Progenitor cell of endocrine pancreas (in vitro differentiated cells): ENCODE data around the gene MANSC1. TPM values are rescaled to one million over a fixed set of nuclear protein-coding genes. Genes with fewer than 3 reads are reported as not detected.
A peak's percentile ranks its signal among the peaks of the same experiment; 100 is the strongest.

Source experiments
- DNase-seq: peaks from one replicate; pipeline ENCODE4 v3.0.0; 2021; ENCODE audit warnings: low spot score; ENCODE audit not compliant: unreplicated experiment
- H3K27ac Mint-ChIP-seq: 2 replicates; pipeline ENCODE4 v1.8.0; 2021; ENCODE audit warnings: mild to moderate bottlenecking, moderate library complexity, mixed read lengths
- H3K27me3 Mint-ChIP-seq: 2 replicates; pipeline ENCODE4 v1.8.0; 2021; ENCODE audit warnings: mixed read lengths
- H3K36me3 Mint-ChIP-seq: 2 replicates; pipeline ENCODE4 v1.8.0; 2022; ENCODE audit warnings: mixed read lengths; ENCODE audit not compliant: insufficient read depth
- H3K4me1 Mint-ChIP-seq: 2 replicates; pipeline ENCODE4 v1.8.0; 2021; ENCODE audit warnings: low read depth, mixed read lengths
- H3K4me3 Mint-ChIP-seq: 2 replicates; pipeline ENCODE4 v1.8.0; 2021; ENCODE audit warnings: low read depth, mild to moderate bottlenecking, moderate library complexity, mixed read lengths
- H3K9me3 Mint-ChIP-seq: 2 replicates; pipeline ENCODE4 v1.8.0; 2021; ENCODE audit warnings: low read depth, mixed read lengths
- total RNA-seq: library from RNA; stranded (reverse); gene quantifications from 2 replicates; pipeline ENCODE4 v1.2.1, GENCODE V29; 2021
- TF ChIP-seq, protein P1 (sequence below): fragments of 200-600 bp; sonication (generic); IDR thresholded peaks from one replicate; pipeline ENCODE4 v1.5.0; 2021; ENCODE audit warnings: antibody characterized with exemption, mild to moderate bottlenecking; ENCODE audit not compliant: unreplicated experiment

The MANSC1 gene
- total RNA-seq, 1 donor from 2014 or later, result 30.7 TPM

GRCh38 chr12:12372946-12373722, 23.1 kb upstream of the MANSC1 start:
- Mint-ChIP-seq H3K4me3 (no peak overlapping the region), H3K9me3 (no peaks in the 10 kb centered on the region), H3K27ac (peak overlapping the region; percentile 17), H3K27me3 (no peaks in the 10 kb centered on the region), H3K4me1 (no peaks in the 10 kb centered on the region), H3K36me3 (peaks cover 4% of the 10 kb centered on the region)
- DNase-seq, result no peak
- TF ChIP-seq, protein P1, sequence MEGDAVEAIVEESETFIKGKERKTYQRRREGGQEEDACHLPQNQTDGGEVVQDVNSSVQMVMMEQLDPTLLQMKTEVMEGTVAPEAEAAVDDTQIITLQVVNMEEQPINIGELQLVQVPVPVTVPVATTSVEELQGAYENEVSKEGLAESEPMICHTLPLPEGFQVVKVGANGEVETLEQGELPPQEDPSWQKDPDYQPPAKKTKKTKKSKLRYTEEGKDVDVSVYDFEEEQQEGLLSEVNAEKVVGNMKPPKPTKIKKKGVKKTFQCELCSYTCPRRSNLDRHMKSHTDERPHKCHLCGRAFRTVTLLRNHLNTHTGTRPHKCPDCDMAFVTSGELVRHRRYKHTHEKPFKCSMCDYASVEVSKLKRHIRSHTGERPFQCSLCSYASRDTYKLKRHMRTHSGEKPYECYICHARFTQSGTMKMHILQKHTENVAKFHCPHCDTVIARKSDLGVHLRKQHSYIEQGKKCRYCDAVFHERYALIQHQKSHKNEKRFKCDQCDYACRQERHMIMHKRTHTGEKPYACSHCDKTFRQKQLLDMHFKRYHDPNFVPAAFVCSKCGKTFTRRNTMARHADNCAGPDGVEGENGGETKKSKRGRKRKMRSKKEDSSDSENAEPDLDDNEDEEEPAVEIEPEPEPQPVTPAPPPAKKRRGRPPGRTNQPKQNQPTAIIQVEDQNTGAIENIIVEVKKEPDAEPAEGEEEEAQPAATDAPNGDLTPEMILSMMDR, result no peak

- DNase-seq, result no peak
- no peaks in the 10 kb centered on the region for H3K4me1 Mint-ChIP-seq
- TF ChIP-seq, protein P1, result no peak
- no peaks in the 10 kb centered on the region for H3K27me3 Mint-ChIP-seq
- no peaks in the 10 kb centered on the region for H3K9me3 Mint-ChIP-seq
- no peaks in the 10 kb centered on the region for H3K36me3 Mint-ChIP-seq
- H3K4me3 Mint-ChIP-seq, result no peak overlapping the region
- H3K27ac Mint-ChIP-seq, result no peak overlapping the region
Measured at GRCh38 chr12:12367482-12367998, 17.5 kb upstream of the MANSC1 start.

GRCh38 chr12:12366701-12367481, 16.8 kb upstream of the MANSC1 start:
- Mint-ChIP-seq H3K27ac (no peak overlapping the region), H3K4me1 (no peaks in the 10 kb centered on the region), H3K36me3 (no peaks in the 10 kb centered on the region), H3K4me3 (no peak overlapping the region), H3K9me3 (no peaks in the 10 kb centered on the region), H3K27me3 (no peaks in the 10 kb centered on the region)
- DNase-seq, result no peak
- TF ChIP-seq, protein P1, result no peak

DNA sequence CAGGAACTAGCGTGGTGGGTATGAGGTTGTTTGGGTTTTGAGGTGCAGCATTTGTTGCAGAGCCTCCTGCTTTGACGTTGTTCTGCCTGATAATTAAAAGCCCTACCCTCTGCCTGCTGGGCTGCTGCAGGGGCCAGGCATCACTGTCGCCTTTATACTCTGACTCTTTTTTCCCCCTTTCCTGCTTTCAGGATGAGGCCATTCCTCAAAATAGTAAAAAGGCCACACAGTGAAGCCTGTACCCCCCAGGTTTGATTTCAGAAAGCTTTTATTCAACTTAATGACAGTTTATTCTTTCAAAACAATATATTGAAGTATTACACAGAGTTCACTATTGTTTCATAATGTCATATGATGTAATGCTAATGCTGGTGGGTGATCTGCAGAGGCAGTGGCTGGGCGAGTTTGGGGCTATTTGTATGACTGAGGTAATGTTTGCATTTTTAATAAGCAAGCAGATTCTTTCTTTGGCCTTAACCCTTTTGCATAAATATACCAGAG, 15.9 kb upstream of the MANSC1 start:
- no peaks in the 10 kb centered on the region for H3K9me3 Mint-ChIP-seq
- no peak overlapping the region for H3K4me3 Mint-ChIP-seq
- TF ChIP-seq, protein P1, result no peak
- DNase-seq, result no peak
- H3K4me1 Mint-ChIP-seq, result no peaks in the 10 kb centered on the region
- no peak overlapping the region for H3K27ac Mint-ChIP-seq
- H3K36me3 Mint-ChIP-seq, result no peaks in the 10 kb centered on the region
- no peaks in the 10 kb centered on the region for H3K27me3 Mint-ChIP-seq

GRCh38 chr12:12365446-12365802, 15.4 kb upstream of the MANSC1 start:
- Mint-ChIP-seq H3K27me3 (no peaks in the 10 kb centered on the region), H3K9me3 (no peaks in the 10 kb centered on the region), H3K4me1 (no peaks in the 10 kb centered on the region), H3K27ac (no peak overlapping the region), H3K4me3 (no peak overlapping the region), H3K36me3 (no peaks in the 10 kb centered on the region)
- TF ChIP-seq, protein P1, result no peak
- no peak for DNase-seq
